ENCODE results near the gene VIM. TPM values are rescaled to one million over a fixed set of nuclear protein-coding genes. Genes with fewer than 3 reads are reported as not detected.

VIM gene
- total RNA-seq: 100 to 1,000 TPM in 3 of 6 experiments, 10 to 100 TPM in 3; 39.3 to 160 (median 97.4) TPM
- long read RNA-seq, transcript VIM-201 (9 exons, 1,868 nt): major isoform, 18 of 20 reads
- long read RNA-seq, partial matches to known transcripts: 1 of 20 reads
- long read RNA-seq, other reads (novel, unspliced or antisense): 1 of 20 reads

- H3K36me3 ChIP-seq: peaks cover 0 to 9% (median 0%) of the 10 kb centered on the region in 4 donors
- H3K27ac ChIP-seq: peak within 1 kb of the TSS; percentile 79 to 96 (median 80)
- peak within 1 kb of the TSS; percentile 51 to 60 (median 55) for H3K4me3 ChIP-seq
- peaks cover 0 to 11% of the 10 kb centered on the region in 2 donors for H3K27me3 ChIP-seq
- WGBS (ENCODE audit: insufficient coverage, low coverage, low lambda C conversion rate, missing lambda C conversion rate): 1% methylated on average over 52 of the region's 77 CpGs
- no peaks in the 10 kb centered on the region for H3K9me3 ChIP-seq
- ATAC-seq: peak; percentile 45 to 74 (median 56)
- TF ChIP-seq CTCF (IDR thresholded peaks at IDR 0.05) (no peak), POLR2A (IDR thresholded peaks at IDR 0.05) (peak; percentile 48)
- H3K4me1 ChIP-seq: peaks cover 0 to 10% (median 0%) of the 10 kb centered on the region in 4 donors
- DNase-seq: peak; percentile 68 to 82 (median 79)
- intact Hi-C loops (cut with DNase I): no loop called here
These were observed at the start of gene VIM for GRCh38 chr10:17228091-17229015. Gene VIM (plus strand): TSS chr10:17228241. CDS start chr10:17229423, 1,182 bp downstream.

GRCh38 chr10:17179002-17179401 is 49.0 kb upstream of the VIM start:
- no peak overlapping the region for H3K27ac ChIP-seq
- no peak overlapping the region for H3K4me3 ChIP-seq
- no peak for ATAC-seq
- no peak for DNase-seq
- 58% methylated on average over 3 of the region's 3 CpGs for WGBS (ENCODE audit: insufficient coverage, low coverage, low lambda C conversion rate, missing lambda C conversion rate)
- no peaks in the 10 kb centered on the region for H3K36me3 ChIP-seq
- intact Hi-C loops (cut with DNase I): no loop called here
- H3K4me1 ChIP-seq: no peaks in the 10 kb centered on the region
- H3K27me3 ChIP-seq: no peaks in the 10 kb centered on the region
- no peaks in the 10 kb centered on the region for H3K9me3 ChIP-seq
- TF ChIP-seq CTCF (IDR thresholded peaks at IDR 0.05): no peak

GRCh38 chr10:17181110-17181509 is 46.9 kb upstream of the VIM start:
- 78% methylated on average over 2 of the region's 5 CpGs for WGBS (ENCODE audit: insufficient coverage, low coverage, low lambda C conversion rate, missing lambda C conversion rate)
- Histone ChIP-seq H3K4me1 (no peaks in the 10 kb centered on the region), H3K36me3 (no peaks in the 10 kb centered on the region), H3K9me3 (no peaks in the 10 kb centered on the region), H3K27ac (no peak overlapping the region), H3K4me3 (no peak overlapping the region), H3K27me3 (no peaks in the 10 kb centered on the region)
- no peak for DNase-seq
- intact Hi-C loops (cut with DNase I): no loop called here
- ATAC-seq: no peak
- TF ChIP-seq CTCF (IDR thresholded peaks at IDR 0.05) (no peak), POLR2A (IDR thresholded peaks at IDR 0.05) (no peak)

GRCh38 chr10:17181751-17182150 is 46.3 kb upstream of the VIM start:
- no peak for TF ChIP-seq POLR2A (IDR thresholded peaks at IDR 0.05)
- TF ChIP-seq CTCF (IDR thresholded peaks at IDR 0.05): no peak
- 48% methylated on average over 2 of the region's 3 CpGs for WGBS (ENCODE audit: insufficient coverage, low coverage, low lambda C conversion rate, missing lambda C conversion rate)
- no peaks in the 10 kb centered on the region for H3K27me3 ChIP-seq
- ATAC-seq (no peak), DNase-seq (no peak)
- intact Hi-C loops (cut with DNase I): no loop called here
- H3K27ac ChIP-seq: no peak overlapping the region
- H3K36me3 ChIP-seq: no peaks in the 10 kb centered on the region
- H3K4me3 ChIP-seq: no peak overlapping the region
- H3K4me1 ChIP-seq: no peaks in the 10 kb centered on the region
- no peaks in the 10 kb centered on the region for H3K9me3 ChIP-seq

Data from right lobe of liver (tissue), 6 donors.